SH-SY5Y (cell line): ENCODE data around the gene IL16.

Experiments used
- GATA2 ChIP-seq: IDR thresholded peaks from 2 replicates; pipeline ENCODE4 v1.6.1; 2011; ENCODE audit warnings: mild to moderate bottlenecking, low read depth, low read length
- GATA3 ChIP-seq: IDR thresholded peaks from 2 replicates; pipeline ENCODE4 v1.6.1; 2011; ENCODE audit warnings: low read depth, mild to moderate bottlenecking, low read length, moderate library complexity

DNA sequence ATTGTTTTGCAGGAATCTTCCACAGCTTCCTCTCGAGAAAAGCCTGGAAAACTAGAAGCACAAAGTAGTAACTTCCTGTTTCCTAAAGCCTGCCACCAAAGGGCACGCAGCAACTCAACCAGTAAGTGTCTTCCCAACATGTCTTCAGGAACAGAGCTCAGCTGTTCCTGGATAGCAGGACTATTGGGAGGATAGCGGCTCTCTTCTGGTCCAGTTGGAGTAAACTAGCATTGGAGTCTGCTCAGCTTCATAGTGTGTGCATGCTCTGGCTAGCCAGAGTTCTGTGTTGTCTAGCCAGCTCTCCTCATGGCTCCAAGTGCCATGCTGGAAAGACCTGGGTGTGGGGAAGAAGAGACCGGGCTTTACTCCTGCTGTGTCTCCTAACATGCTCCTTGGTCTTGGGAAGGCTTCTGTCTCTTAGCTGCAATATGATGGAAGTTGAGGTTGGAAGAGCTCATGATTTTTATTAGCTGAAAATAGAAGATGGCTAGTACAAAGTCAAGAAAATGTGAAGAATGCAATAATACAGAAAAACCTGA, 63.1 kb downstream of the IL16 start:
- TF ChIP-seq GATA2 (no peak), GATA3 (no peak)
